HG02798 (cell line): ENCODE measurements around the gene NETO1.

Experiments
- ATAC-seq: cut with Tn5 transposase; IDR thresholded peaks from one replicate; pipeline ENCODE4 v1.9.1; 2021; ENCODE audit warnings: mild to moderate bottlenecking; ENCODE audit not compliant: unreplicated experiment, poor library complexity

The NETO1 gene

DNA sequence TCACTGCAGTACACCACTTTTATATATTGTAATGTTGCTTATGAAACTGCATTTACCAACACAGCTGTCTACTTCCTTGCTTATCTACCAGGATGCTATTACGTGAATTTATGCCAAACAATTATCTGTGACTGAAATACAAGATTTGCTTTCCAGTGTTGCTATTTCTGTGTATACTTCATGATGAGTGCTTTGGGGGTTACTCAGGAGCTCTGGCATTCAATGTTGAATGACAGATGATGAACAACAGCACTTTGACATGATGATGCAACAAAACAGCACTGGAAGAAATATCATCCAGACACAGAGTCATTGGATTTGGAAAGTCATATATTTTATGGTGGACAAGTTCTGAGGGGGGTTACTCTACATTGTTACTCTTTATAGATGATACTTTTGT is 125.8 kb downstream of the NETO1 start:
- no peak for ATAC-seq

DNA sequence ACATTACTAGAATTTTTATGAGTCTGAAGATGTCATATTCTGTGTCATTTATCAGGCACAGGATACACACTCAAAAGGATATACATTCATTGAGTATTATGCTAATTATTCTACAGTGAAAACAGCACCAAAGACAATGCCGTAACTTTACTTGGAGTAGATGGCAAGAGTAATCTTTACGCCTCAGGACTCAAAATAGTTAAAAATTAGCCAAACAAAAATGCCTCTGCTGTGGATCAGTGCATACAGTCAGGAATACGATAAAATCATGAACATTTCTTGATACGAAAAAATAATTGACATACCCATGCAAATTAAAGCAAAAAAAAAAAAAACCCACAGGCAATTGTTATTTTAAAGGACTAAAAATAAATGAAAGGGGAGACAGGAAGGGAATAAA is 129.7 kb downstream of the NETO1 start:
- ATAC-seq: no peak

DNA sequence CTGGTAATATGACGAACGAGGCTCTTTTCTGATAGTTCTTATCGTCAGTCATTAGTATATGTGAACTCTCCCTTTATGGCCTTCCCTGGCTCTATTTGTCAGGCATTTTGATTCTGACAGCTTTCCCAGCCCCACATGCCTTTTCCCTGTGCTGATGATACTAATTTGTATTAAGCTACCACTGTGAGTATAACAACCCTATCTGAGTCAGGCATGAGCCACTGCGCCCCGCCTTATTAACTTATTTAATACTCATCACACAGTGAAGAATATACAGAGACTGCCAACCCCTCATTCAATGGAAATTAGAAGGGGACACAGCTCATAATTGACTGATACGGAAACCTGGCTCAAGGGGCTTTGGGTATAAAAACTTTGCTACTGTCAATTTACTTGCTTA is 140.0 kb downstream of the NETO1 start:
- no peak for ATAC-seq

DNA sequence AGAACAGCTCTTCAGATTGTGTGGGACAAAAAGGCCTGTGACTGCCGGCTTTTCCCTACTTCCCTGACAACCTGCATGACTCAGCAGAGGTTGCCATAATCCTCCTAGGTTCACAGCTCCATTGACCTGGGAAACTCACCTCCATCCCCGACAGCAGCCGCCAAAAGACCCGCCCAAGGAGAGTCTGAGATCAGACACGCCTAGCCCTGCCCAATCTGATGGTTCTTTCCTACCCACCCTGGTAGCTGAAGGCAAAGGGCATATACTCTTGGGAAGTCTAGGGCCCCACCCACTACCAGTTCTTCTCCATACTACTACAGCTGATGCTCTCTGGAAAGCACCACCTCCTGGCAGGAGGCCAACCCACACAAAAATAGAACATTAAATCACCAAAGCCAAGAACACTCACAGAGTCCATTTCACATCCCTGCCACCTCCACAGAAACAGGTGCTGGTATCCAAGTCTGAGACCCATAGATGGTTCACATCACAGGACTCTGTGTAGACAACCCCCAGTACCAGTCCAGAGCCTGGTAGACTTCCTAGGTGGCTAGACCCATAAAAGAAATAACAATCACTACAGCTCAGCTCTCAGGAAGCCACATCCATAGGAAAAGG is 140.6 kb downstream of the NETO1 start:
- ATAC-seq: no peak

DNA sequence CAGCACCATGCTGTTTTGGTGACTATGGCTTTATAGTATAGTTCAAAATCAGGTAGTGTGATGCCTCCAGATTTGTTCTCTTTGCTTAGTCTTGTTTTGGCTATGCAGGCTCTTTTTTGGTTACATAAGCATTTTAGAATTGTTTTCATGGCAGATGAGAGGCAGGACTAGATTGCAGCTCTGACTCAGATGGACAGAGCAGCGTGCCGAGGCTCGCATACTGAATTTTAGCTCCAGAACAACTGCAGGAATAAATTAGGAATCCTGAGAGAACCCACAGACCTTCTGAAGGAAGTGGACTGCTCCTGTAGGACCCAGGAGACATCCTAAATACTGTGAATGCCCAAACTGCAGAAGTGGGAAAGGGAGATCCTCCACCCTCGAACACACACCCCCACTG is 141.6 kb downstream of the NETO1 start:
- no peak for ATAC-seq

DNA sequence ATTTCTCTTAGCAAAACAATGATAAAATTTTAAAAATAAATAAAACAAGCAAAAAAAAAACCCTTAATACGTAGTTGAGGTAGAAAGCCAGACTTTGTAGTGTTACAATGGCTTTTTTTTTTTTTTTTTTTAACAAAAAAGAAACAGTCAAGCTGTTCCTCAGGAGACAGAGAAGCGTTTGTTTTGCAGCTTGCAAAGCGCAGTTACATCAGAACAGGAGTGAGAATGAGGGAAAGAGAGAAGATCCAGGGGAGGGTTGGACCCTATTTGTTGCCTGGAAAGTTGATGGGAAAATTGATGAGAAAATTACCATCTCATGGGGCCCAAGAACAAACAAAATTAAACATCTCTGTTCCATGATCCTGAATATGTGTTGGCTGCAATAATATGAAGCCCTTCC is 146.5 kb downstream of the NETO1 start:
- no peak for ATAC-seq

DNA sequence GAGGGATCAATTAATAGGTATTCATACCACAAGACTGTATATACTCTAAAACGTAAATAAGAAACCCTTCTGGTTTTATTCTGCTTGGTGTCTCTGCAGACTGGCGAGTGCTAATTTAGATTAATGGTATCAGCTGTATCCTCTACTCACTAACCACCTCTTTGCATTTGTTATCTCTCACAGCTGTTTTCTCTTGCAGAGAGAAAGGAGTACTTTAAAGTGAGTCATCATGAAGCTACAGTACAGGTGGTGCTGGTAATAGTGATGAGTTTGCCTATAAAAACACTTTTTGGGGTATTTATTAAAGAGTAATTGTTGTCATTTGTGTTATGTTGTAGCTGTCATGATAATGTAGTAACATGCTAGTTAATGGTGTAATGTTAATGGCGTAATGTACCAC is 147.7 kb downstream of the NETO1 start:
- no peak for ATAC-seq

DNA sequence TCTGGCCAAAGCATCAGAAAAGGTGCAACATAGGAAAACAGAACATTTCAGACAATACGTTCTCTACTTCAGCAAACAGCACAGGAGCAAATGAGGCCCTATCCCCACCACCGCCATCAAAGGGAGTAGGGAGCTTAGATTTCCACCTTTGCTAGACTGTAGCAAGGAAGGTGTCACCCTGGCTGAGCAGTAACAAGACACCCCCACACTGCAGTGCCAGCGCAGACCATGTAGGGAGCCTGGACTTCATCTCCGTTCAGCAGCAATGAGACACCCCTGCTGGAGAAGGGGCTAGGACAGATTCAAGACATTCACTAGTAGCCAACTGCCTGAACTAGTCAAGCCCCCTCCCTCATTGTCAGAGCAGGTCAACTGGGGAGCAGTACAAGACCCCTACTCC is 163.6 kb downstream of the NETO1 start:
- ATAC-seq: no peak

DNA sequence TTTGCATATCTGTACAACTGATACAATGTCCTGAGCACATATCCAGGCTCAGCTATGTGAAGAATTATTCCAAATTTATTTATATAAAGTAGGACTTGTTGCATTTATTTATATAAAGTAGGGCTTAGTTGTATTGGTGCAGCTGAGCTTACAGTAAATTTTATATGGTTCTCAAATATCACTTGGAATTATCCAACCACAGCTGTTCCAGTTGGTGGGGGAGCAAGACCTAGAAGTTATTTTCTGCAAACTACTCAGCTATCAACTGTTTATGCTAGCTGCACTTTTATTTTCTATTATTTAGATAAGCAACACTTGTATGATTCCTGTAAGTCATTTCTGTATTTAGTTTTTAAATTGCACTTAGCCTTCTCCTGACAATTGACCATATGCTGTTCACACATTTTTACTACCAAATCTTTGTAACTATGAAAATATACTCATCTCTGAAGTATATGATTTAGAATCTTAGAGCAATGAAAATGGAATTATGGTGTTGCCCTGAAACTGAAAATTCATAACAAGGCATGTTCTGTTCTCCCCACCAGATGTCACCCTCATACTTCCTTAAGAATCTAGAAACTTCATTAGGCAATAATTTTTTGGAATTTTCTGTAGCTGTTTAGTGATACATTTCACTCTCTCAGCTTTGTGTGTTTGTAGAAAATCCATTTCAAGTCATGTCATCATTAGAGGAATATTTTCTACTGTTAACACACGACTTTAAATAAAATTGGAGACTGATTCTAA is 166.7 kb downstream of the NETO1 start:
- no peak for ATAC-seq

DNA sequence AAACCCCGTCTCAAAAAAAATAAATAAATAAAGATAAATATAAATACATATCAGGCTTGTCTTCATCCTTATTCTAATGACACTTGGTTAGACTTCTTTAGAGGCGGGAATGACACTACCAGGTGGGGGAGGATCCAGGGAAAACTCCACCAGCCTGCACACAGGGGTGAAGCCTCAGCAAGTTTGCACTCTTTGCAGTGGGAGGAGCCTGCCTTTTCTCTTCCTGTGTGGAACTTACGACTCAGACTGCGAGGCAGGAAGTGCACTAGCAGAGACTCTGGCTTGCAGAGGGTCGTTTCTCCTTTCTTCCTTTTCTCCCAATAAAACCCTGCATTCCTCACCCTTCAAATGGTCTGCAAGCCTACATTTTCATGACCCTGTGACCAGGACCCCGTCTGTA is 170.1 kb downstream of the NETO1 start:
- no peak for ATAC-seq

DNA sequence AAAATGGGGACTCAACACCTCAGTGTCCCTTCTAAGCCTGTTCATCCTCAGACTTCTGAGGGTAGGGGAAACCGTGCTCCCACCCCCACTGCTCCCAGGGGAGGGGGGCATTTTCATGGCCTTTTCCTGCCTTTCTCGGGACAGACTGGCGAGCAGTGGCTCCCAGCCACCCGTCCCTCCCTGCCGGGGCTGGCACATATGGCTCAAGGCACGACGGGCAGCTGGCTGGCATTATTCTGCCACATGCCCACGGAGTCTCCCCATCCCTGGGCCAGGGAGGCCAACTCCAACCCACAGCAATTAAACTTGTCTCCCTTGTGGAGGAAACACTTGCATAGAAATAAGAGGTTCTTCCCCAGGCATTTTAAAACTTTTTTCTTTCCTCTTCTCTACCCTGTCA is 175.2 kb downstream of the NETO1 start:
- no peak for ATAC-seq
